KMS-11 (cell line): ENCODE data around the gene FEN1.

Source experiments
- H2AFZ ChIP-seq: fragments of 200-600 bp; sonication (generic); 2 replicates; pipeline ENCODE4 v1.6.1; 2016; ENCODE audit warnings: antibody characterized with exemption, mixed run types, low read depth
- H3K27ac ChIP-seq: fragments of 200-600 bp; sonication (generic); 2 replicates; pipeline ENCODE4 v1.6.1; 2016; ENCODE audit warnings: mild to moderate bottlenecking, mixed run types
- H3K27me3 ChIP-seq: fragments of 200-600 bp; sonication (generic); 2 replicates; pipeline ENCODE4 v1.6.1; 2017; ENCODE audit warnings: mild to moderate bottlenecking, low read depth, mixed run types, moderate library complexity; ENCODE audit not compliant: insufficient read depth
- H3K36me3 ChIP-seq: fragments of 200-600 bp; sonication (generic); 2 replicates; pipeline ENCODE4 v1.6.1; 2017; ENCODE audit warnings: mild to moderate bottlenecking, mixed run types; ENCODE audit not compliant: insufficient read depth
- H3K4me1 ChIP-seq: fragments of 200-600 bp; sonication (generic); 2 replicates; pipeline ENCODE4 v1.6.1; 2016; ENCODE audit warnings: mild to moderate bottlenecking, low read depth, mixed run types; ENCODE audit not compliant: poor library complexity, severe bottlenecking
- H3K4me2 ChIP-seq: fragments of 200-600 bp; sonication (generic); 2 replicates; pipeline ENCODE4 v1.7.0; 2016; ENCODE audit warnings: mild to moderate bottlenecking, mixed run types
- H3K4me3 ChIP-seq: fragments of 200-600 bp; sonication (generic); IDR thresholded peaks from 2 replicates; pipeline ENCODE4 v1.6.1; 2017; ENCODE audit warnings: low read depth, low read length, mixed read lengths; ENCODE audit not compliant: insufficient read depth
- H3K79me2 ChIP-seq: fragments of 200-600 bp; sonication (generic); 2 replicates; pipeline ENCODE4 v1.6.1; 2016; ENCODE audit warnings: low read depth, mixed run types; ENCODE audit not compliant: insufficient read depth
- H3K9ac ChIP-seq: fragments of 200-600 bp; sonication (generic); 2 replicates; pipeline ENCODE4 v1.6.1; 2016; ENCODE audit warnings: mild to moderate bottlenecking, mixed run types
- H4K20me1 ChIP-seq: fragments of 200-600 bp; sonication (generic); 2 replicates; pipeline ENCODE4 v1.6.1; 2016; ENCODE audit warnings: mild to moderate bottlenecking, mixed run types; ENCODE audit not compliant: insufficient read depth
- TF ChIP-seq, protein P1 (sequence below): fragments of 200-600 bp; sonication (generic); conservative IDR thresholded peaks from 2 replicates; pipeline ENCODE4 v1.6.1; 2017; ENCODE audit warnings: low read depth, mild to moderate bottlenecking, antibody characterized with exemption, low read length, moderate library complexity, mixed read lengths

FEN1 gene

DNA sequence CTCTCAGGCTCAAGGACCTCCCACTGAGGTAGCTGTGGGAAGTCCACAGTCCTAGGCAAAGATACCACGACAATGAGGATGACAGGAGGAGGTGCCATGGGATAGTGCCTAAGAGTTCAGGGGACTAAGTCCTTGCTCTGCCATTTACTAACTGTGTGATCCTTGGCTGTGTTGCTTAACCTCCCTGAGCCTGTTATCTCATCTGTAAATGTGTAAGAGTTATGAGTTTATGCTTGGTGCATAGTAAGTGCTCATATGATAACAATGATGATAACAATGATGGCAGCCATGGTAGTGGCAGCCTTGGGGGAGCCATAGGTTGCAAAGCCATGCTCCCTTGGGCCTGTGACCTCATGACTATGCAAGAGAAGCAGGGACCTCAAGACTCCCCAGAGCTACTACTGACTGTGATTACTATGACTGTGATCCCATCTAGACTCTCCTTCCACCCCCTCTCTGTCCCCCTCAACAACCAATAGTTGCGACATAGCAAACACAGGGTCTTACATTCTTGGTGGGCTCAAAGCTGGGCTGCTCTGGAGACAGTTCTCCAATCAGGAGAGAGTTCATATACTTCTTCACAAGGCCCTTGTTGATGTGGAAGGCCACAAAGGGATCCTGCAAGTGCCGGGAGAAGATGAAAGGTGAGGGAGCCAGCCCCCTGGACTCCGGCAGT lies 20.2 kb downstream of the FEN1 start:
- H3K4me2 ChIP-seq, result no peak overlapping the region
- H3K27ac ChIP-seq, result no peak overlapping the region
- H3K9ac ChIP-seq, result no peak overlapping the region
- H3K4me1 ChIP-seq, result peaks cover 8% of the 10 kb centered on the region
- no peaks in the 10 kb centered on the region for H3K36me3 ChIP-seq
- no peaks in the 10 kb centered on the region for H3K79me2 ChIP-seq
- no peak overlapping the region for H3K4me3 ChIP-seq
- H3K27me3 ChIP-seq, result no peaks in the 10 kb centered on the region
- no peaks in the 10 kb centered on the region for H4K20me1 ChIP-seq
- TF ChIP-seq, protein P1, sequence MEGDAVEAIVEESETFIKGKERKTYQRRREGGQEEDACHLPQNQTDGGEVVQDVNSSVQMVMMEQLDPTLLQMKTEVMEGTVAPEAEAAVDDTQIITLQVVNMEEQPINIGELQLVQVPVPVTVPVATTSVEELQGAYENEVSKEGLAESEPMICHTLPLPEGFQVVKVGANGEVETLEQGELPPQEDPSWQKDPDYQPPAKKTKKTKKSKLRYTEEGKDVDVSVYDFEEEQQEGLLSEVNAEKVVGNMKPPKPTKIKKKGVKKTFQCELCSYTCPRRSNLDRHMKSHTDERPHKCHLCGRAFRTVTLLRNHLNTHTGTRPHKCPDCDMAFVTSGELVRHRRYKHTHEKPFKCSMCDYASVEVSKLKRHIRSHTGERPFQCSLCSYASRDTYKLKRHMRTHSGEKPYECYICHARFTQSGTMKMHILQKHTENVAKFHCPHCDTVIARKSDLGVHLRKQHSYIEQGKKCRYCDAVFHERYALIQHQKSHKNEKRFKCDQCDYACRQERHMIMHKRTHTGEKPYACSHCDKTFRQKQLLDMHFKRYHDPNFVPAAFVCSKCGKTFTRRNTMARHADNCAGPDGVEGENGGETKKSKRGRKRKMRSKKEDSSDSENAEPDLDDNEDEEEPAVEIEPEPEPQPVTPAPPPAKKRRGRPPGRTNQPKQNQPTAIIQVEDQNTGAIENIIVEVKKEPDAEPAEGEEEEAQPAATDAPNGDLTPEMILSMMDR, result no peak
- no peak overlapping the region for H2AFZ ChIP-seq

- peak overlapping the region; percentile 92; the same call in 1 of the 2 replicates for H3K4me2 ChIP-seq
- no peaks in the 10 kb centered on the region for H3K79me2 ChIP-seq
- peaks cover 8% of the 10 kb centered on the region for H3K4me1 ChIP-seq
- no peaks in the 10 kb centered on the region for H3K36me3 ChIP-seq
- H2AFZ ChIP-seq, result peak overlapping the region; percentile 63; the same call in 1 of the 2 replicates
- H4K20me1 ChIP-seq, result no peaks in the 10 kb centered on the region
- no peak overlapping the region for H3K4me3 ChIP-seq
- TF ChIP-seq, protein P1, result no peak
- H3K27ac ChIP-seq, result no peak overlapping the region
- no peaks in the 10 kb centered on the region for H3K27me3 ChIP-seq
- H3K9ac ChIP-seq, result no peak overlapping the region
These were observed 21.7 kb downstream of the FEN1 start for GRCh38 chr11:61814247-61814957.

- no peaks in the 10 kb centered on the region for H3K36me3 ChIP-seq
- TF ChIP-seq, protein P1, result no peak
- no peaks in the 10 kb centered on the region for H4K20me1 ChIP-seq
- H3K4me3 ChIP-seq, result no peak overlapping the region
- peak overlapping the region; percentile 92 for H3K4me2 ChIP-seq
- H3K9ac ChIP-seq, result peak overlapping the region; percentile 67; the same call in 1 of the 2 replicates
- no peak overlapping the region for H3K27ac ChIP-seq
- H3K79me2 ChIP-seq, result no peaks in the 10 kb centered on the region
- no peaks in the 10 kb centered on the region for H3K27me3 ChIP-seq
- peaks cover 8% of the 10 kb centered on the region for H3K4me1 ChIP-seq
- peak overlapping the region; percentile 63 for H2AFZ ChIP-seq
These were observed 22.5 kb downstream of the FEN1 start for GRCh38 chr11:61814958-61815789.
